Measurements from ENCODE around the gene ASB11. TPM values are rescaled to one million over a fixed set of nuclear protein-coding genes. Genes with fewer than 3 reads are reported as not detected.

The ASB11 gene
- total and polyA plus RNA-seq, 10 of the 15 experiments (the other 5 are each of a cell fraction or from before 2014, with no cell fraction given) = not detected

DNA sequence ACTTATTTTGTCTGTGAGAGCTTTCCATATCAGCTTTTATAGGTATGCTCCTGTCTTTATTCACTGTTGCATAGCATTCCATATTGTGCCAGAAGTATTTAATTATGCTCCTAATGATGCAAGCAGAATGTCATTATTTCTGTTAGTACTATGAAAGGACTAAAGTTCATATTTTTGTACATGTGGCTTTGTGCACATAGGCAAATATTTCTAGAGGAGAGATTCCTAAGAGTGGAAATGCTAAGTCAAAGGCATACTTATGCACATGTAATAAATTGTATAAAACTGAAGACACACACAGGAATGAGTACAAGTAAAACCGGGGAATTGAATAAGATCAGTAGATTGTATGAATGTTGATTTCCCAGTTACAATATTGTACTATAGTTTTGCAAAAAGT, 43.7 kb downstream of the ASB11 start:
- SMC1A ChIA-PET (ENCODE audit: uncharacterized antibody, unreplicated experiment) = no interaction called here
- H3K79me2 ChIP-seq (ENCODE audit: control insufficient read depth, insufficient read depth, low read length) = no peaks in the 10 kb centered on the region
- no peaks in the 10 kb centered on the region for H3K36me3 ChIP-seq (ENCODE audit: control insufficient read depth in 2 of 2, insufficient read depth in 2 of 2, low read length in 1 of 2)
- no peak for DNase-seq (ENCODE audit: low read depth, low spot score)
- CTCF ChIA-PET = no interaction called here
- POLR2A ChIA-PET = interaction anchor here (1.4 kb wide), 1 partner anchor 14 kb away, joined by 3 read pairs; no protein-coding TSS in a partner anchor
- in situ Hi-C loops (cut with MboI) = no loop called here
- no peak overlapping the region for H3K9ac ChIP-seq (ENCODE audit: control insufficient read depth, insufficient read depth, low read length)
- H3K9me3 ChIP-seq (replicated peaks; ENCODE audit: control insufficient read depth, insufficient read depth, low read length) = no peaks in the 10 kb centered on the region; the same call in 2 of the 3 replicates
- no peak overlapping the region for H3K4me3 ChIP-seq
- intact Hi-C loops (cut with micrococcal nuclease; ENCODE audit: unreplicated experiment) = no loop called here
- 64% methylated on average over 1 of the region's 1 CpG for WGBS (ENCODE audit: insufficient coverage, insufficient replicate concordance, low lambda C conversion rate, missing lambda C conversion rate)
- ATAC-seq = no peak
- H4K20me1 ChIP-seq (ENCODE audit: control insufficient read depth, insufficient read depth) = no peaks in the 10 kb centered on the region
- H3K4me2 ChIP-seq (ENCODE audit: control insufficient read depth, insufficient read depth) = no peak overlapping the region
- RAD21 ChIA-PET (ENCODE audit: unreplicated experiment) = no interaction called here
- H2AFZ ChIP-seq (ENCODE audit: control insufficient read depth, low read depth, low read length) = no peak overlapping the region
- H3K4me1 ChIP-seq (ENCODE audit: control insufficient read depth, insufficient read depth, low read length) = no peaks in the 10 kb centered on the region
- H3K27me3 ChIP-seq (replicated peaks in 1 of 2; ENCODE audit: control insufficient read depth in 2 of 2, insufficient read depth in 2 of 2, low read length in 1 of 2) = no peaks in the 10 kb centered on the region
- no TSS peak for BruUV-seq (replicated peaks)
- FAIRE-seq = no peak
- H3K27ac ChIP-seq (ENCODE audit: control insufficient read depth, insufficient read depth) = no peak overlapping the region
- TF ChIP-seq, protein P1, sequence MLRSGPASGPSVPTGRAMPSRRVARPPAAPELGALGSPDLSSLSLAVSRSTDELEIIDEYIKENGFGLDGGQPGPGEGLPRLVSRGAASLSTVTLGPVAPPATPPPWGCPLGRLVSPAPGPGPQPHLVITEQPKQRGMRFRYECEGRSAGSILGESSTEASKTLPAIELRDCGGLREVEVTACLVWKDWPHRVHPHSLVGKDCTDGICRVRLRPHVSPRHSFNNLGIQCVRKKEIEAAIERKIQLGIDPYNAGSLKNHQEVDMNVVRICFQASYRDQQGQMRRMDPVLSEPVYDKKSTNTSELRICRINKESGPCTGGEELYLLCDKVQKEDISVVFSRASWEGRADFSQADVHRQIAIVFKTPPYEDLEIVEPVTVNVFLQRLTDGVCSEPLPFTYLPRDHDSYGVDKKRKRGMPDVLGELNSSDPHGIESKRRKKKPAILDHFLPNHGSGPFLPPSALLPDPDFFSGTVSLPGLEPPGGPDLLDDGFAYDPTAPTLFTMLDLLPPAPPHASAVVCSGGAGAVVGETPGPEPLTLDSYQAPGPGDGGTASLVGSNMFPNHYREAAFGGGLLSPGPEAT (IDR thresholded peaks at IDR 0.05; ENCODE audit: low read depth) = no peak
- TF ChIP-seq EZH2 (IDR thresholded peaks at IDR 0.05; ENCODE audit: borderline replicate concordance, control insufficient read depth, low read depth, low read length) (no peak), SREBF1 (IDR thresholded peaks at IDR 0.05; ENCODE audit: low read length) (no peak), MEF2B (IDR thresholded peaks at IDR 0.05; ENCODE audit: partially characterized antibody, poor library complexity, severe bottlenecking) (no peak), CBX5 (IDR thresholded peaks at IDR 0.05; ENCODE audit: low read depth) (no peak), ZNF384 (IDR thresholded peaks at IDR 0.05; ENCODE audit: borderline replicate concordance, low read depth, low read length) (no peak), KLF5 (IDR thresholded peaks at IDR 0.05; ENCODE audit: partially characterized antibody) (no peak), TAF1 (IDR thresholded peaks at IDR 0.05; ENCODE audit: borderline replicate concordance, low read depth, low read length) (no peak), ETV6 (conservative IDR thresholded peaks at IDR 0.05 in 1 of 2, IDR thresholded peaks at IDR 0.05 in 1 of 2; ENCODE audit: borderline replicate concordance in 1 of 2, low read depth in 1 of 2) (no peak), JUNB (IDR thresholded peaks at IDR 0.05) (no peak), EED (IDR thresholded peaks at IDR 0.05; ENCODE audit: low read depth) (no peak), GABPA (IDR thresholded peaks at IDR 0.05; ENCODE audit: low read depth) (no peak)
- TF ChIP-seq, protein P2, sequence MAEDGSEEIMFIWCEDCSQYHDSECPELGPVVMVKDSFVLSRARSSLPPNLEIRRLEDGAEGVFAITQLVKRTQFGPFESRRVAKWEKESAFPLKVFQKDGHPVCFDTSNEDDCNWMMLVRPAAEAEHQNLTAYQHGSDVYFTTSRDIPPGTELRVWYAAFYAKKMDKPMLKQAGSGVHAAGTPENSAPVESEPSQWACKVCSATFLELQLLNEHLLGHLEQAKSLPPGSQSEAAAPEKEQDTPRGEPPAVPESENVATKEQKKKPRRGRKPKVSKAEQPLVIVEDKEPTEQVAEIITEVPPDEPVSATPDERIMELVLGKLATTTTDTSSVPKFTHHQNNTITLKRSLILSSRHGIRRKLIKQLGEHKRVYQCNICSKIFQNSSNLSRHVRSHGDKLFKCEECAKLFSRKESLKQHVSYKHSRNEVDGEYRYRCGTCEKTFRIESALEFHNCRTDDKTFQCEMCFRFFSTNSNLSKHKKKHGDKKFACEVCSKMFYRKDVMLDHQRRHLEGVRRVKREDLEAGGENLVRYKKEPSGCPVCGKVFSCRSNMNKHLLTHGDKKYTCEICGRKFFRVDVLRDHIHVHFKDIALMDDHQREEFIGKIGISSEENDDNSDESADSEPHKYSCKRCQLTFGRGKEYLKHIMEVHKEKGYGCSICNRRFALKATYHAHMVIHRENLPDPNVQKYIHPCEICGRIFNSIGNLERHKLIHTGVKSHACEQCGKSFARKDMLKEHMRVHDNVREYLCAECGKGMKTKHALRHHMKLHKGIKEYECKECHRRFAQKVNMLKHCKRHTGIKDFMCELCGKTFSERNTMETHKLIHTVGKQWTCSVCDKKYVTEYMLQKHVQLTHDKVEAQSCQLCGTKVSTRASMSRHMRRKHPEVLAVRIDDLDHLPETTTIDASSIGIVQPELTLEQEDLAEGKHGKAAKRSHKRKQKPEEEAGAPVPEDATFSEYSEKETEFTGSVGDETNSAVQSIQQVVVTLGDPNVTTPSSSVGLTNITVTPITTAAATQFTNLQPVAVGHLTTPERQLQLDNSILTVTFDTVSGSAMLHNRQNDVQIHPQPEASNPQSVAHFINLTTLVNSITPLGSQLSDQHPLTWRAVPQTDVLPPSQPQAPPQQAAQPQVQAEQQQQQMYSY (CRISPR knock-in tag; IDR thresholded peaks at IDR 0.05) = no peak
- TF ChIP-seq, protein P3, sequence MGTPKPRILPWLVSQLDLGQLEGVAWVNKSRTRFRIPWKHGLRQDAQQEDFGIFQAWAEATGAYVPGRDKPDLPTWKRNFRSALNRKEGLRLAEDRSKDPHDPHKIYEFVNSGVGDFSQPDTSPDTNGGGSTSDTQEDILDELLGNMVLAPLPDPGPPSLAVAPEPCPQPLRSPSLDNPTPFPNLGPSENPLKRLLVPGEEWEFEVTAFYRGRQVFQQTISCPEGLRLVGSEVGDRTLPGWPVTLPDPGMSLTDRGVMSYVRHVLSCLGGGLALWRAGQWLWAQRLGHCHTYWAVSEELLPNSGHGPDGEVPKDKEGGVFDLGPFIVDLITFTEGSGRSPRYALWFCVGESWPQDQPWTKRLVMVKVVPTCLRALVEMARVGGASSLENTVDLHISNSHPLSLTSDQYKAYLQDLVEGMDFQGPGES (IDR thresholded peaks at IDR 0.05) = no peak
- TF ChIP-seq, protein P4, sequence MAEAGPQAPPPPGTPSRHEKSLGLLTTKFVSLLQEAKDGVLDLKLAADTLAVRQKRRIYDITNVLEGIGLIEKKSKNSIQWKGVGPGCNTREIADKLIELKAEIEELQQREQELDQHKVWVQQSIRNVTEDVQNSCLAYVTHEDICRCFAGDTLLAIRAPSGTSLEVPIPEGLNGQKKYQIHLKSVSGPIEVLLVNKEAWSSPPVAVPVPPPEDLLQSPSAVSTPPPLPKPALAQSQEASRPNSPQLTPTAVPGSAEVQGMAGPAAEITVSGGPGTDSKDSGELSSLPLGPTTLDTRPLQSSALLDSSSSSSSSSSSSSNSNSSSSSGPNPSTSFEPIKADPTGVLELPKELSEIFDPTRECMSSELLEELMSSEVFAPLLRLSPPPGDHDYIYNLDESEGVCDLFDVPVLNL (IDR thresholded peaks at IDR 0.05; ENCODE audit: low read depth, low read length) = no peak
- TF ChIP-seq, protein P5, sequence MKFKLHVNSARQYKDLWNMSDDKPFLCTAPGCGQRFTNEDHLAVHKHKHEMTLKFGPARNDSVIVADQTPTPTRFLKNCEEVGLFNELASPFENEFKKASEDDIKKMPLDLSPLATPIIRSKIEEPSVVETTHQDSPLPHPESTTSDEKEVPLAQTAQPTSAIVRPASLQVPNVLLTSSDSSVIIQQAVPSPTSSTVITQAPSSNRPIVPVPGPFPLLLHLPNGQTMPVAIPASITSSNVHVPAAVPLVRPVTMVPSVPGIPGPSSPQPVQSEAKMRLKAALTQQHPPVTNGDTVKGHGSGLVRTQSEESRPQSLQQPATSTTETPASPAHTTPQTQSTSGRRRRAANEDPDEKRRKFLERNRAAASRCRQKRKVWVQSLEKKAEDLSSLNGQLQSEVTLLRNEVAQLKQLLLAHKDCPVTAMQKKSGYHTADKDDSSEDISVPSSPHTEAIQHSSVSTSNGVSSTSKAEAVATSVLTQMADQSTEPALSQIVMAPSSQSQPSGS (IDR thresholded peaks at IDR 0.05; ENCODE audit: low read length) = no peak

All from GM12878 (cell line).